Ramos (cell line): ENCODE results near the gene FSTL5.

ENCODE experiments used
- in situ Hi-C: fragments of 300-500 bp; cut with MboI; formaldehyde crosslinking; loops from one replicate; pipeline ENCODE4 v1.14.3; 2022; ENCODE audit warnings: low sequenced_read_pairs; ENCODE audit not compliant: unreplicated experiment

Gene FSTL5

GRCh38 chr4:161949946-161950725 lies 213.7 kb downstream of the FSTL5 start:
- in situ Hi-C loops = no loop called here

DNA sequence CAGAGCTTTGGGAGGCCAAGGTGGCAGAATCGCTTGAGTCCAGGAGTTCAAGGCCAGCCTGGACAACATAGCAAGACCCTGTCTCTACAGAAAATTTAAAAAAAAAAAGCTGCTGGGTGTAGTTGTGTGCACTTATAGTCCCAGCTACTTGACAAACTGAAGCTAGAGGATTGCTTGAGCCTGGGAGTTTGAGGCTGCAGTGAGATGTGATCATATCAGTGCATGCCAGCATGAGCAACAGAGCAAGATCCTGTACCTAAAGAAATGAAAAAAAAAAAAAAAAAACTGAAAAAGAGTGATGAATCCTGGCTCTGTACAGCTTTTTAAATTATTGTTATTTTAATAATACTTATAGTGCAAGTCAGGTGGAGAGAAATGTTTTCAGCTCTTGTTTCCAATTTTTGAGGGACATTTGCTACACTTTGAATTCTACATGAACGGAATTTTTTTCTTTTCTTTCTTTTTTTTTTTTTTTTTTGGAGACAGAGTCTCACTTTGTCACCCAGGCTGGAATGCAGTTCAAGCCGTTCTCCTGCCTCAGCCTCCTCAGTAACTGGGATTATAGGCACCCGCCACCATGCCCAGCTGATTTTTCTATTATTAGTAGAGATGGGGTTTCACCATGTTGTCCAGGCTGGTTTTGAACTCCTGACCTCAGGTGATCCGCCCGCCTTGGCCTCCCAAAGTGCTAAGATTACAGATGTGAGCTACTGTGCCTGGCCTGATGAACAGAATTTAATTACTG lies 215.6 kb downstream of the FSTL5 start:
- in situ Hi-C loops = no loop called here

- in situ Hi-C loops = no loop called here
These were observed 226.2 kb downstream of the FSTL5 start for GRCh38 chr4:161937596-161937995.

- in situ Hi-C loops = no loop called here
These were observed 226.9 kb downstream of the FSTL5 start for GRCh38 chr4:161936625-161937550.

- in situ Hi-C loops = no loop called here
These were observed 232.7 kb downstream of the FSTL5 start for GRCh38 chr4:161931089-161931488.

- in situ Hi-C loops = no loop called here
These were observed 233.8 kb downstream of the FSTL5 start for GRCh38 chr4:161929956-161930355.

- in situ Hi-C loops = no loop called here
These were observed 237.6 kb downstream of the FSTL5 start for GRCh38 chr4:161926033-161926828.

DNA sequence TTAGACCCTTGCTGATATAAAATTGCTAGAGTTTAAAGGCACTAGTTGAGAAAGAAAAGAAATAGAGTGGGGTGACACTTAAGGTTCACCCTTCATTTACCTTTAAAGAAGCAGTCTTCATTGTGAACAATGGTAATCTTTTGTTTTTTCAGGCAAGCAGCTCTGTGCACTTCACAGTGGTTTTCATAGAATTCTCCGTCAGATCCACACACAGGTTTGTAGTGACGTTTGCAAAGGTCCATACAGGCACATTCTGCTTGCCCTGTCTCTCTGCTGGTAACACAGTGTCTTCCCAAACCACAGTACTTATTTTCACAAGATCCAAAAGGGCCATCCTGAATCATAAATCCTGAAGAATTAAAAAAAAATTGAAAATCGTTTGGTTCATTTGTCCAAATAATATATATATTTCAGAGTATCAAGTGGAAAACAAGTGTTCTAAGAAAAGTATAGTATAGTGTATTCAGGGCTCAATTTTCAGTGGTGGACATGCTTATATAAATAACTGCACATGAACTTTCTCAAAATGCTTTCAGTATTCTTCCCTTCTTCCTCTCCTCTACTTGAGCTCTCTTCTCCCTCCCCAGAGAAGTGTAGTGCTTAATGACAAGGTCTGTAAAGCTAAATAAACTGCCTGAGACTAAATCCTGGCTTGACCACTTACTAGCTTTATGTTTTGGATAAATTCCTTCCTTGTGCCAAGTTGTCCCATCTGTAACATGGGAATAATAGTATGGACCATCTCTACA lies 243.3 kb downstream of the FSTL5 start:
- in situ Hi-C loops = no loop called here

DNA sequence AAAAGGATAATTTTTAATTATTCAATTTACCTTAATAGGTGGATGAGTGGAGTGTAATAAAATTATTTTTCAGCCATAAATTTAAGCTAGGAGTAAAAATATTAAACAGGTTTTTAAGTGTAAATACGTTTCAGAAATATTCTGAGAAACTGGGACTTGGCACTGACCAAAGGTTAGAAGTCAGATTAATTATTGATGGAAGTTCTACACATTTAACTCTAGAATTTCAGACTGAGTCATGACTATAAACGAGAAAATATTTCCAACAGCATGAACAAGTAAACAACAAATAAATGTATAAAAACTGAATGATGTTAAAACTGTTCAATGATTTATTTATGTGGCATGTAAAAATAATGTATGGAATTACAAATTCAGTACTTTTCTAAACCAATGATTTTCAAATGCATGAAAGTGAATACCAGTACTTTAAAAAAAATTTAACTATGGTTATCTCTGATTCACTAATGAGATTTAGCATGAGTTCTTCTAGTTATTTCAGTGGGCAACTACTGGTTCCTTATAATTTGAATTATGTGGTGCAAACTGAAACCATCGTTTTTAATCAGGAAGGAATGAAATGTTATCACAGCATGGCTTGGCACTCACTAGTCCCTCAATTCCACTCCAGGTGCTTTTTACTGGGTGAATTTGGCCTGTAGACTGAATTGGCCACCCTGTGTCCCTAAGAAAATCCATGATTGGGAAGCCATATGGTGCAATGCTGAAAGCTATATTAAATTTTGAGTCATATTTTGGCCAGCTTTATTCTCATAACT lies 244.2 kb downstream of the FSTL5 start:
- in situ Hi-C loops = no loop called here

DNA sequence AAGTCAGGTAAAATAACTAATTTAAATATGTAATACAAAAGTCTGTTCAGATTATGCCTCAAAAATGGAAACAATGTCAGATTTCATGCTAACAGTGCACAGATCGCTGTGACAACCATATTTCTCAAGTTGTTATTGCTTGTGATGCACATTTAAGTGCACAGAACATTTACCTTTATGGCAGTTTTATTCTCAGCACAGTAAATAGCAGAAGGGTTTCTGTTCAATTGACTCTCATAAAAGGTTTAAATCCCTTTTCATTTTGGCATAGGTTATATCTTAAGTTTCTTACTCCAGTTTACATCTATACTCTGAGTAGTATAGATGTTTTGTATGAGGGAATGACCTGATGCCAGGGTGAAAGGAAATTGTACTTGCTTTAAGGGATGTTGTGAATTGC lies 247.8 kb downstream of the FSTL5 start:
- in situ Hi-C loops = no loop called here

GRCh38 chr4:161907590-161907955 lies 256.2 kb downstream of the FSTL5 start:
- in situ Hi-C loops = no loop called here

DNA sequence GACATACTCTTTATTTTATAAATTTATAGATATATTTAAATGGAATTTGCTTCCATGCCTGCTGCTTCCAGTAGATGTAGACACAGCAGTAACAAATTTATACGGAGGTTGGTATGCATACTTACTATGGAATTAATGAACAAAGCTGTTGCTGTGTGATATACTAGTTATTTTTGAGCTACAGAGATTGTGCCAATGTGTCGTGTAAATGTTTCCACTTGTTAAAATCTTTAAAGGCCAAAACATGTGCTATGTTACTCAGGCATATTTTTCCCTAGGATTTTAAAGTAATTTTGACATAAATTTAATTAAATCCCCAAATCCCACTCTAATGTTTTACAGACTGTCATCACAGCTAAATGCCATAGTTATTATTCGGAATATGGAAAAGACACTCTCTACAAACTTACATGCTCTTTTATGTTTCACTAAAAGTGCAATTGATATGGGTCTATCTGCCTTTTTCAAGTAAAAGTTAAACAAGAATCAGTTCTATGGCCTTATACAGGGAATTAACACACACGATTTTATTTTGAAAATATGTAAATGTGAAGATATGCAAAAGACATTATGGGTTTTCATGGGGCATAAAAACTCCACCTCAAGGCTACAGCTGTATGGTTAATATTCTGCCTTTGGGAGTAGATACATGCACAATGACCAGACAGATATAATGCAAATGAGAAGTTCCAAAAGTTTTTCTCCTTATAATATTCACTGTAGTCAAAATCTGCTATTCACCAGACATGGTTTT lies 256.8 kb downstream of the FSTL5 start:
- in situ Hi-C loops = no loop called here

DNA sequence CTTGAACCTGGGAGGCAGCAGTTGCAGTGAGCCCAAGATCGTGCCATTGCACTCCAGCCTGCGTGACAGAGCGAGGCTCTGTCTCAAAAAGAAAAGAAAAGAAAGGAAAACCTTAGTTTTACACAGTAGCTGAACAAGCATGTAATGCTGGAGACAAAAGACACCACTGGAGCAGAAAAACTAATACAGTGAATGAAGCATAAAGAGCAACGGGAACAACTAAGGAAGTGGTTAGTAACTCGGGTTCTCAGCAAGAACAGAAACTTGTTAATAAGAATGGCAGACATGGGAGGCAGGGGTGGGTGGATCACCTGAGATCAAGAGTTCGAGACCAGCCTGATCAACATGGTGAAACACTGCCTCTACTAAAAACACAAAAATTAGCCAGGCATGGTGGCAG lies 263.7 kb downstream of the FSTL5 start:
- in situ Hi-C loops = no loop called here

GRCh38 chr4:161894493-161895167 lies 269.2 kb downstream of the FSTL5 start:
- in situ Hi-C loops = no loop called here

DNA sequence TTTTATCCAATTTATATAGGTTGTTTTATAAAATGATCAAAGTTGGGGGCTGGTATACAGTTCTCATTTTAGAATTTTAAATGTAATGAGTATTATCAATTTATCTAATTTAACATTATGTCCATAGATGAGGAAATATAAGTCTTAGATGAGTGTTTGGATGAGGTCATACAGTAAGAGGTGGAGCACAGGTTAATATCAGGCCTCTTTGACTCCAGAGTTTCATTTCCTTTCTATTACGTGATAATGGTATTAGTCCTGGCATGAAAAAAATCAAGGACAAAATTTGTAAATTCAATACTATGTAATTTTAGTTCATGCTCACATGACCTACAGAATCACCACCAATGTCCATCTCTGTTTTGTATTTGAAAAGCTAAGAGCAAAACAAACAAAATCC lies 269.8 kb downstream of the FSTL5 start:
- in situ Hi-C loops = no loop called here

DNA sequence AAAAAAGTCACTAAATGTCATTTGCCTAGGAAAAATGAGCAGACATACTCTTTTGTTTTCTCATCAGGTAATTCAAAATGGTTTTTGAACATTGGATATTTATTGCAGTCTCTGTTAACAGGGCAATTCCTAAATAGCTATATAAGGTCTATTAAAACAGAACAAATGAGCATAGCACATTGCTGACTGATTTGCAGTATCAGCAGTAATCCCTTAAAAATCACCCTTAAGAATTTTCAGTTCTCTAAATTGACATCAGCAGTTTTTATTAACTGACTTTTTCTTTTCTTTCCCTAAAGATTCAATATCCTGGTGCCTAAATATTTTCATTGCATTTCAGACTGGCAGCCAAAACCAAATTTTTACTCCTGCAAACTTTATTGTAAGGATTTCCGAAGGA lies 270.2 kb downstream of the FSTL5 start:
- in situ Hi-C loops = no loop called here

DNA sequence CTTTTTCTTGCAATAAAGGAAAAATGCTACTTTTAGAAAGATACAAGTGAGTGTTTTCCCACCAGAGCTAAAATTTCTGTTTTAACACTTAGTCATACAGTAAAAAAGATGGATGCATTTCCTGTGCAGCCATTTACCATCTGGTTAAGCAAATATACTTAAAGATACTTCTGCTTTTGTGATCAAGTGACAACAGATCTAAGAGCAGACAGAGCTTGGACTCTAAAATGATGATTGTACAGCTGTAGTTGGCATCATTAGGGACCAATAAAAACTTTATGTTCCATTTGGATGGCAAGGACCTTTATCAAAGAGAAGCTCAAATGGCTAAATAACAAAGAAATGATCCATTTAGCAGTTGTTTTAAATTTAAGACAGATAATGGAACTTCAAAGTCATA lies 270.8 kb downstream of the FSTL5 start:
- in situ Hi-C loops = no loop called here
